Measurements from ENCODE around the gene HIVEP3.

DNA sequence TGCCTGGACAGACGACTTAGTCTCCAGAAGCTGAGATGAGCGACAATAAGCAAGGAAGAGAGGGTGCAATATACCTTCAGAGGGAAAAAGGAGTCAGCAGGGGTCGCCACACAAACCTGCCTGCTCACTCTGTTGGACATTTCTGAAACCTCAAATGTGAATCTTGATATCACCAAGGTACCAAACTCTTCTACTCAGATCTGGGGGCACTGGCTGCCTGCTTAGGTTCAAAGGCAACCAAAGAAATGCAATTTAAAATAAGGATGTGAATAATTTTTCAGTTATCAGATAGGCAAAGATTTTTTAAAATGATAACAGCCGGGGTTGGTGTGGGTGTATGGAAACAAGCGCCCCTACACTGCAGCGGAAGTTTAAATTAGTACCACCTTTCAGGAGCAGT, 164.2 kb downstream of the HIVEP3 start:
- TF ChIP-seq, protein P1, sequence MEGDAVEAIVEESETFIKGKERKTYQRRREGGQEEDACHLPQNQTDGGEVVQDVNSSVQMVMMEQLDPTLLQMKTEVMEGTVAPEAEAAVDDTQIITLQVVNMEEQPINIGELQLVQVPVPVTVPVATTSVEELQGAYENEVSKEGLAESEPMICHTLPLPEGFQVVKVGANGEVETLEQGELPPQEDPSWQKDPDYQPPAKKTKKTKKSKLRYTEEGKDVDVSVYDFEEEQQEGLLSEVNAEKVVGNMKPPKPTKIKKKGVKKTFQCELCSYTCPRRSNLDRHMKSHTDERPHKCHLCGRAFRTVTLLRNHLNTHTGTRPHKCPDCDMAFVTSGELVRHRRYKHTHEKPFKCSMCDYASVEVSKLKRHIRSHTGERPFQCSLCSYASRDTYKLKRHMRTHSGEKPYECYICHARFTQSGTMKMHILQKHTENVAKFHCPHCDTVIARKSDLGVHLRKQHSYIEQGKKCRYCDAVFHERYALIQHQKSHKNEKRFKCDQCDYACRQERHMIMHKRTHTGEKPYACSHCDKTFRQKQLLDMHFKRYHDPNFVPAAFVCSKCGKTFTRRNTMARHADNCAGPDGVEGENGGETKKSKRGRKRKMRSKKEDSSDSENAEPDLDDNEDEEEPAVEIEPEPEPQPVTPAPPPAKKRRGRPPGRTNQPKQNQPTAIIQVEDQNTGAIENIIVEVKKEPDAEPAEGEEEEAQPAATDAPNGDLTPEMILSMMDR (IDR thresholded peaks at IDR 0.05): no peak
- TF ChIP-seq, protein P2, sequence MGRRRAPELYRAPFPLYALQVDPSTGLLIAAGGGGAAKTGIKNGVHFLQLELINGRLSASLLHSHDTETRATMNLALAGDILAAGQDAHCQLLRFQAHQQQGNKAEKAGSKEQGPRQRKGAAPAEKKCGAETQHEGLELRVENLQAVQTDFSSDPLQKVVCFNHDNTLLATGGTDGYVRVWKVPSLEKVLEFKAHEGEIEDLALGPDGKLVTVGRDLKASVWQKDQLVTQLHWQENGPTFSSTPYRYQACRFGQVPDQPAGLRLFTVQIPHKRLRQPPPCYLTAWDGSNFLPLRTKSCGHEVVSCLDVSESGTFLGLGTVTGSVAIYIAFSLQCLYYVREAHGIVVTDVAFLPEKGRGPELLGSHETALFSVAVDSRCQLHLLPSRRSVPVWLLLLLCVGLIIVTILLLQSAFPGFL (CRISPR knock-in tag; IDR thresholded peaks at IDR 0.05; ENCODE audit: borderline replicate concordance): no peak
- no peak for TF ChIP-seq USF2 (CRISPR knock-in tag; IDR thresholded peaks at IDR 0.05)
- no peak for TF ChIP-seq MAX (CRISPR knock-in tag; IDR thresholded peaks at IDR 0.05)
- no peak for TF ChIP-seq FOXP1 (CRISPR knock-in tag; IDR thresholded peaks at IDR 0.05; ENCODE audit: borderline replicate concordance)
- no peak for TF ChIP-seq ETV6 (CRISPR knock-in tag; IDR thresholded peaks at IDR 0.05)
- no peak for TF ChIP-seq ESRRA (CRISPR knock-in tag; IDR thresholded peaks at IDR 0.05; ENCODE audit: borderline replicate concordance)
- TF ChIP-seq CREM (CRISPR knock-in tag; IDR thresholded peaks at IDR 0.05): no peak
- TF ChIP-seq, protein P3, sequence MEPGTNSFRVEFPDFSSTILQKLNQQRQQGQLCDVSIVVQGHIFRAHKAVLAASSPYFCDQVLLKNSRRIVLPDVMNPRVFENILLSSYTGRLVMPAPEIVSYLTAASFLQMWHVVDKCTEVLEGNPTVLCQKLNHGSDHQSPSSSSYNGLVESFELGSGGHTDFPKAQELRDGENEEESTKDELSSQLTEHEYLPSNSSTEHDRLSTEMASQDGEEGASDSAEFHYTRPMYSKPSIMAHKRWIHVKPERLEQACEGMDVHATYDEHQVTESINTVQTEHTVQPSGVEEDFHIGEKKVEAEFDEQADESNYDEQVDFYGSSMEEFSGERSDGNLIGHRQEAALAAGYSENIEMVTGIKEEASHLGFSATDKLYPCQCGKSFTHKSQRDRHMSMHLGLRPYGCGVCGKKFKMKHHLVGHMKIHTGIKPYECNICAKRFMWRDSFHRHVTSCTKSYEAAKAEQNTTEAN (CRISPR knock-in tag; IDR thresholded peaks at IDR 0.05): no peak
- TF ChIP-seq E2F4 (CRISPR knock-in tag; IDR thresholded peaks at IDR 0.05; ENCODE audit: borderline replicate concordance, low read depth): no peak
- TF ChIP-seq ZNF512 (CRISPR knock-in tag; IDR thresholded peaks at IDR 0.05; ENCODE audit: borderline replicate concordance): no peak
- no peak for TF ChIP-seq OVOL2 (CRISPR knock-in tag; IDR thresholded peaks at IDR 0.05; ENCODE audit: borderline replicate concordance)
- no peak for TF ChIP-seq JUN (CRISPR knock-in tag; IDR thresholded peaks at IDR 0.05)
- no peak for TF ChIP-seq NFATC4 (CRISPR knock-in tag; IDR thresholded peaks at IDR 0.05)

Measured in WTC11 (cell line).